ENCODE measurements around the gene LIN52. TPM values are rescaled to one million over a fixed set of nuclear protein-coding genes. Genes with fewer than 3 reads are reported as not detected.

The LIN52 gene
- total and polyA plus RNA-seq, 2 donors (not counting 3 experiments of a cell fraction or from before 2014, with no cell fraction given): 6.6 to 9.7 TPM

DNA sequence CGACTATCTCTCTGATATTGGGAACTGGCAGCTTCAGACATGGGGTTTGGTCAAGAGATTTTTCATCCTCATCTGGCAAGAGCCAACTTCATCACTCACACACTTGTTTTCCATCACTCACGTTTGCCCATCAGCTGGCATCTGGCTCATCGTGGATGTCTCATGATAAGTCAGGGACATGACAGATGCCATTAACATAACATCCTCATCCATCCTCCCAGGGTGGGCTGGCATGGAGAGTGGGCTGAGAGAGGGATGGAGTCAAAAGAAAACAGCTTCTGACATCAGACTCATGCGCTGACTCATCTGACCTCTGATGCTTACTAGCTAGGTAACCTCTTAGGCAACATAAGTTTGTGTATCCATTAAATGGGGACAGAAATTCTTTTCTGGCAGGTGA is 152.7 kb downstream of the LIN52 start:
- Histone ChIP-seq H3K4me3 (replicated peaks in 1 of 3; ENCODE audit: insufficient read depth in 1 of 3, low read depth in 1 of 3, low read length in 3 of 3) (no peak overlapping the region), H2AFZ (ENCODE audit: low read depth, low read length) (no peak overlapping the region), H3K27ac (ENCODE audit: insufficient read depth, low read depth, low read length) (no peak overlapping the region), H3K4me1 (ENCODE audit: control insufficient read depth, extremely low read depth, insufficient read depth, low read length) (peaks cover 3% of the 10 kb centered on the region), H3K36me3 (ENCODE audit: control insufficient read depth in 2 of 2, extremely low read depth in 1 of 2, insufficient read depth in 2 of 2, low read length in 2 of 2) (no peaks in the 10 kb centered on the region), H3K27me3 (ENCODE audit: control insufficient read depth in 2 of 2, insufficient read depth in 2 of 2, low read length in 2 of 2) (peaks cover 57 to 58% of the 10 kb centered on the region in 2 experiments), H3K4me2 (ENCODE audit: insufficient read depth, low read length) (no peak overlapping the region), H4K20me1 (replicated peaks; ENCODE audit: control insufficient read depth, extremely low read depth, insufficient read depth, low read length) (no peaks in the 10 kb centered on the region), H3K9me3 (replicated peaks; ENCODE audit: control insufficient read depth, insufficient read depth, low read length) (no peaks in the 10 kb centered on the region), H3K79me2 (ENCODE audit: control insufficient read depth, insufficient read depth, low read length) (no peaks in the 10 kb centered on the region), H3K9me1 (replicated peaks; ENCODE audit: control insufficient read depth, extremely low read depth, insufficient read depth, low read length) (no peaks in the 10 kb centered on the region), H3K9ac (replicated peaks; ENCODE audit: extremely low read depth, insufficient read depth, low read length) (no peak overlapping the region)
- BruUV-seq (replicated peaks): no TSS peak
- ChIA-PET CTCF (interaction anchor here (0.9 to 1.2 kb wide), 2 partner anchors 14 to 16 kb away, joined by 3 read pairs; no protein-coding TSS in a partner anchor), POLR2A (no interaction called here)
- FAIRE-seq: no peak
- intact Hi-C loops (cut with micrococcal nuclease): no loop called here
- dilution Hi-C loops (cut with MboI; ENCODE audit: extremely low pct_ligation_motif_present, low sequenced_read_pairs): no loop called here
- no peak for DNase-seq (ENCODE audit: low read depth, low spot score)
- no peak for TF ChIP-seq POLR2AphosphoS5 (IDR thresholded peaks at IDR 0.05; ENCODE audit: insufficient read depth, low read depth, low read length)

DNA sequence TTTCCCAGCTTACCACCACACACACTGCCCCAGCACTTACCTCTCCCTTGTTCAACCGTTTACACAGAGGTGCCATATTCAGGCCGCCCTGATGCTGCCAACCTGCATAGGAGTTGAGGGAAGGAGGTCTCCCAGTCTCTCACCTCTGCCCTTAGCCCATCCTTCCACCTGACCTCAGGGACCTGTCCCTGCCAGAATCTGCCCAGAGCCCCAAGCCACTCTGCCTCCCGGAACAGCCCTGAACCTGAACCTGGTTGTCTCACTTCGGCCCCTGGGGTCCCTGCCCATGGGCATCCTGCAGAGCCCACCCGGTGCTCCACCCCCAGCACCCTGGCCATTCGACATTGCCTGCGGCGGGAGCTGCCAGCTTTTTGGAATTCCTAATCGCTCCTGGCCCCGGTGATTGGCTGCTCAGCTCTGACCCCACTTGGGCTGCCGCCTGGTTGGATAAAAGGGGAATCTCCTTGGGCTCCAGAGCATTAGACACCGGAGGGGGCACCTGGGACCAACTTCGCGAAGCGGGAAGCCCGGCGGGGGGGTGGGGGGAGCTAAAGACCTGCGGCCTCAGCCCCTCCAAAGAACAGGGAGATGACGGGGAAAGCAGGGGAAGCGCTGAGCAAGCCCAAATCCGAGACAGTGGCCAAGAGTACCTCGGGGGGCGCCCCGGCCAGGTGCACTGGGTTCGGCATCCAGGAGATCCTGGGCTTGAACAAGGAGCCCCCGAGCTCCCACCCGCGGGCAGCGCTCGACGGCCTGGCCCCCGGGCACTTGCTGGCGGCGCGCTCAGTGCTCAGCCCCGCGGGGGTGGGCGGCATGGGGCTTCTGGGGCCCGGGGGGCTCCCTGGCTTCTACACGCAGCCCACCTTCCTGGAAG is 154.5 kb downstream of the LIN52 start, which contains the start of gene VSX2:
Gene VSX2, plus strand, starts transcription at position 476 of the 874 bp plus-strand sequence. Its CDS starts 113 bp downstream, at position 589.
- intact Hi-C loops (cut with micrococcal nuclease): no loop called here
- H3K9ac ChIP-seq (replicated peaks; ENCODE audit: extremely low read depth, insufficient read depth, low read length): no peak within 1 kb of the TSS
- no peak for FAIRE-seq
- no peaks in the 10 kb centered on the region for H3K9me1 ChIP-seq (replicated peaks; ENCODE audit: control insufficient read depth, extremely low read depth, insufficient read depth, low read length)
- H3K9me3 ChIP-seq (replicated peaks; ENCODE audit: control insufficient read depth, insufficient read depth, low read length): no peaks in the 10 kb centered on the region
- H3K27me3 ChIP-seq (ENCODE audit: control insufficient read depth in 2 of 2, insufficient read depth in 2 of 2, low read length in 2 of 2): peaks cover 74 to 76% of the 10 kb centered on the region in 2 experiments
- TF ChIP-seq CTCF (IDR thresholded peaks at IDR 0.05; ENCODE audit: extremely low read depth in 1 of 2, insufficient read depth in 1 of 2, low read depth in 1 of 2, low read length in 2 of 2): no peak
- TF ChIP-seq EZH2 (IDR thresholded peaks at IDR 0.05; ENCODE audit: borderline replicate concordance, low read depth, low read length, severe bottlenecking): no peak
- no peak for TF ChIP-seq FOS (IDR thresholded peaks at IDR 0.05; ENCODE audit: borderline replicate concordance, insufficient read depth, low read length)
- TF ChIP-seq GATA2 (IDR thresholded peaks at IDR 0.05; ENCODE audit: insufficient read depth, insufficient read length, low read depth, low read length): no peak
- TF ChIP-seq, protein P1, sequence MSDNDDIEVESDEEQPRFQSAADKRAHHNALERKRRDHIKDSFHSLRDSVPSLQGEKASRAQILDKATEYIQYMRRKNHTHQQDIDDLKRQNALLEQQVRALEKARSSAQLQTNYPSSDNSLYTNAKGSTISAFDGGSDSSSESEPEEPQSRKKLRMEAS (IDR thresholded peaks at IDR 0.05; ENCODE audit: insufficient read depth, insufficient read length): no peak
- TF ChIP-seq MYC (IDR thresholded peaks at IDR 0.05; ENCODE audit: low read depth, low read length): no peak
- no peak for TF ChIP-seq JUN (IDR thresholded peaks at IDR 0.05; ENCODE audit: borderline replicate concordance, insufficient read depth, insufficient read length, low read depth)
- TF ChIP-seq POLR2AphosphoS5 (IDR thresholded peaks at IDR 0.05; ENCODE audit: insufficient read depth, low read depth, low read length): no peak
- TF ChIP-seq POLR2A (IDR thresholded peaks at IDR 0.05; ENCODE audit: low read depth, low read length): no peak
- no TSS peak for BruUV-seq (replicated peaks)
- no peak for DNase-seq (ENCODE audit: low read depth, low spot score)
- dilution Hi-C loops (cut with MboI; ENCODE audit: extremely low pct_ligation_motif_present, low sequenced_read_pairs): no loop called here
- H3K79me2 ChIP-seq (ENCODE audit: control insufficient read depth, insufficient read depth, low read length): no peaks in the 10 kb centered on the region
- CTCF ChIA-PET: no interaction called here
- POLR2A ChIA-PET: no interaction called here
- H2AFZ ChIP-seq (ENCODE audit: low read depth, low read length): no peak within 1 kb of the TSS
- peaks cover 3% of the 10 kb centered on the region for H3K4me1 ChIP-seq (ENCODE audit: control insufficient read depth, extremely low read depth, insufficient read depth, low read length)
- H4K20me1 ChIP-seq (replicated peaks; ENCODE audit: control insufficient read depth, extremely low read depth, insufficient read depth, low read length): no peaks in the 10 kb centered on the region
- H3K36me3 ChIP-seq (ENCODE audit: control insufficient read depth in 2 of 2, extremely low read depth in 1 of 2, insufficient read depth in 2 of 2, low read length in 2 of 2): no peaks in the 10 kb centered on the region
- no peak within 1 kb of the TSS for H3K27ac ChIP-seq (ENCODE audit: insufficient read depth, low read depth, low read length)
- H3K4me3 ChIP-seq (replicated peaks in 1 of 3; ENCODE audit: insufficient read depth in 1 of 3, low read depth in 1 of 3, low read length in 3 of 3): no peak within 1 kb of the TSS
- no peak within 1 kb of the TSS for H3K4me2 ChIP-seq (ENCODE audit: insufficient read depth, low read length)

Measured in endothelial cell of umbilical vein (primary cell).